IMR-90 (cell line): ENCODE data around the gene FAM161A. TPM values are rescaled to one million over a fixed set of nuclear protein-coding genes. Genes with fewer than 3 reads are reported as not detected.

Experiments used
- ATAC-seq: fragments of 200-7000 bp; cut with Tn5 transposase; 2 replicates; pipeline ENCODE4 v1.9.1; 2020; ENCODE audit warnings: low read depth, mild to moderate bottlenecking, moderate library complexity
- BruUV-seq: library from RNA; stranded (reverse); fragments of 400-500 nt; replicated peaks from 2 replicates; lab custom pipeline; 2021; lab: Mats Ljungman, UMichigan
- CTCF ChIA-PET: fragments of 300-600 bp; formaldehyde crosslinking; extraction: SDS; loops from one replicate; lab custom pipeline; 2021; ENCODE audit warnings: antibody characterized with exemption; lab: Yijun Ruan, JAX
- POLR2A ChIA-PET: fragments of 300-600 bp; sonication (Branson Sonifier 250); formaldehyde crosslinking; loops from one replicate; lab custom pipeline; 2022; ENCODE audit warnings: antibody characterized with exemption; ENCODE audit not compliant: unreplicated experiment; lab: Charles Lee
- DNase-seq: peaks from one replicate; pipeline ENCODE4 v3.0.0; 2013
- H2AFZ ChIP-seq: replicated peaks from 2 replicates; pipeline ENCODE3; 2013; ENCODE audit warnings: low read length, mild to moderate bottlenecking; ENCODE audit not compliant: poor library complexity
- H2AK5ac ChIP-seq: 2 replicates; pipeline ENCODE4 v1.6.1; 2013; ENCODE audit warnings: low read depth, low read length, inconsistent platforms
- H2AK9ac ChIP-seq: replicated peaks from 2 replicates; pipeline ENCODE3; 2013; ENCODE audit warnings: mild to moderate bottlenecking, low read depth, low read length, moderate library complexity; ENCODE audit not compliant: poor library complexity
- H2BK120ac ChIP-seq: 2 replicates; pipeline ENCODE4 v1.6.1; 2013; ENCODE audit warnings: low read depth, low read length, inconsistent platforms
- H2BK15ac ChIP-seq: 3 replicates; pipeline ENCODE4 v1.6.1; 2013; ENCODE audit warnings: low read depth, low read length, inconsistent platforms
- H2BK20ac ChIP-seq: 2 replicates; pipeline ENCODE4 v1.6.1; 2013; ENCODE audit warnings: low read depth, mild to moderate bottlenecking, inconsistent platforms, low read length, moderate library complexity
- H2BK5ac ChIP-seq: 2 replicates; pipeline ENCODE4 v1.6.1; 2013; ENCODE audit warnings: mild to moderate bottlenecking, low read depth, low read length, inconsistent platforms; ENCODE audit not compliant: poor library complexity, severe bottlenecking
- H3K14ac ChIP-seq: replicated peaks from 2 replicates; pipeline ENCODE4 v1.6.1; 2013; ENCODE audit warnings: low read depth, low read length, inconsistent platforms
- H3K18ac ChIP-seq: 2 replicates; pipeline ENCODE4 v1.6.1; 2013; ENCODE audit warnings: low read depth, low read length, control low read depth
- H3K23ac ChIP-seq: 2 replicates; pipeline ENCODE4 v1.6.1; 2013; ENCODE audit warnings: low read depth, low read length, inconsistent platforms
- H3K27ac ChIP-seq: 2 replicates; pipeline ENCODE4 v1.5.1; 2013; ENCODE audit warnings: mild to moderate bottlenecking, control low read depth, low read length; ENCODE audit not compliant: insufficient read depth
- H3K27me3 ChIP-seq: 2 replicates; pipeline ENCODE4 v1.6.1; 2013; ENCODE audit warnings: low read length; ENCODE audit not compliant: control insufficient read depth, insufficient read depth
- H3K36me3 ChIP-seq: 2 replicates; pipeline ENCODE4 v1.6.1; 2013; ENCODE audit warnings: low read length, mixed read lengths; ENCODE audit not compliant: control insufficient read depth, insufficient read depth
- H3K4ac ChIP-seq: 2 replicates; pipeline ENCODE4 v1.6.1; 2013; ENCODE audit warnings: low read depth, low read length, inconsistent platforms
- H3K4me1 ChIP-seq: 2 replicates; pipeline ENCODE4 v1.6.1; 2013; ENCODE audit warnings: low read length, mixed read lengths; ENCODE audit not compliant: control insufficient read depth, insufficient read depth
- H3K4me2 ChIP-seq: 2 replicates; pipeline ENCODE4 v1.6.1; 2013; ENCODE audit warnings: low read depth, mild to moderate bottlenecking, control low read depth, low read length, moderate library complexity
- H3K4me3 ChIP-seq: 2 replicates; pipeline ENCODE4 v1.5.1; 2013; ENCODE audit warnings: low read depth, mild to moderate bottlenecking, control low read depth, low read length, moderate library complexity; ENCODE audit not compliant: insufficient read depth
- H3K56ac ChIP-seq: 2 replicates; pipeline ENCODE4 v1.6.1; 2013; ENCODE audit warnings: low read length, inconsistent platforms; ENCODE audit not compliant: insufficient read depth; ENCODE audit errors: extremely low read depth
- H3K79me1 ChIP-seq, 2 experiments: 2 replicates each; pipeline ENCODE4 v1.6.1; 2013; ENCODE audit warnings: low read length in 2 of 2, inconsistent platforms in 1 of 2, low read depth in 1 of 2
- H3K9ac ChIP-seq: 2 replicates; pipeline ENCODE4 v1.6.1; 2013; ENCODE audit warnings: low read depth, low read length, control low read depth
- H3K9me1 ChIP-seq: 2 replicates; pipeline ENCODE4 v1.6.1; 2013; ENCODE audit warnings: low read length, inconsistent platforms; ENCODE audit not compliant: insufficient read depth
- H3K9me3 ChIP-seq: 2 replicates; pipeline ENCODE4 v1.6.1; 2013; ENCODE audit warnings: low read length; ENCODE audit not compliant: control insufficient read depth, insufficient read depth
- H4K20me1 ChIP-seq: 2 replicates; pipeline ENCODE4 v1.6.1; 2013; ENCODE audit warnings: low read length, inconsistent platforms; ENCODE audit not compliant: insufficient read depth
- H4K5ac ChIP-seq: 2 replicates; pipeline ENCODE4 v1.6.1; 2013; ENCODE audit warnings: mild to moderate bottlenecking, low read depth, low read length, control low read depth
- H4K8ac ChIP-seq, 2 experiments: 2 replicates each; pipeline ENCODE4 v1.6.1; 2013; ENCODE audit warnings: low read depth in 2 of 2, low read length in 2 of 2, control low read depth in 1 of 2, inconsistent platforms in 1 of 2
- H4K91ac ChIP-seq: 2 replicates; pipeline ENCODE4 v1.6.1; 2013; ENCODE audit warnings: low read depth, low read length, inconsistent platforms; ENCODE audit not compliant: insufficient read depth
- MXI1 ChIP-seq: IDR thresholded peaks from 2 replicates; pipeline ENCODE4 v1.6.1; 2012; ENCODE audit warnings: low read depth, mild to moderate bottlenecking, low read length, moderate library complexity, borderline replicate concordance
- SMC3 ChIP-seq: fragments of 150-350 bp; IDR thresholded peaks from 2 replicates; pipeline ENCODE4 v1.6.1; 2016; ENCODE audit warnings: low read depth, mild to moderate bottlenecking, antibody characterized with exemption, low read length, moderate library complexity
- WGBS, 2 experiments: methylation state at CpG; one replicate each; pipeline versions ENCODE4 v1.1.5 to v1.1.7; 2013; ENCODE audit warnings: missing lambda C conversion rate in 2 of 2; ENCODE audit not compliant: insufficient read length in 1 of 2; ENCODE audit errors: extremely low coverage in 2 of 2; 5-methylcytosine and 5-hydroxymethylcytosine counted together
- dilution Hi-C: fragments of 300-500 bp; cut with HindIII; formaldehyde crosslinking; loops from one replicate; pipeline ENCODE4 v1.14.3; 2018; ENCODE audit warnings: low sequenced_read_pairs; ENCODE audit not compliant: unreplicated experiment
- in situ Hi-C: fragments of 300-500 bp; cut with MboI; formaldehyde crosslinking; loops from 3 replicates; pipeline ENCODE4 v1.14.3; 2019; ENCODE audit warnings: low sequenced_read_pairs, inconsistent platforms, mixed read lengths
- intact Hi-C: fragments of 100-400 bp; cut with micrococcal nuclease; formaldehyde crosslinking; loops from 2 replicates; pipeline ENCODE4 v1.10.0; 2022
- polyA plus RNA-seq, 3 experiments: library from polyadenylated mRNA; depleted of rRNA; stranded (reverse); fragments of >200 nt; gene quantifications; 2 replicates each; pipeline ENCODE4 v1.2.3, GENCODE V29; 2012; ENCODE audit warnings: low replicate concordance in 1 of 3
- total RNA-seq: library from RNA; depleted of rRNA; stranded (reverse); fragments of >200 nt; gene quantifications from 2 replicates; pipeline ENCODE4 v1.2.3, GENCODE V29; 2012

The FAM161A gene
- total and polyA plus RNA-seq, 2 of the 4 experiments (the other 2 are of a cell fraction) = 0.80 to 1.3 TPM

DNA sequence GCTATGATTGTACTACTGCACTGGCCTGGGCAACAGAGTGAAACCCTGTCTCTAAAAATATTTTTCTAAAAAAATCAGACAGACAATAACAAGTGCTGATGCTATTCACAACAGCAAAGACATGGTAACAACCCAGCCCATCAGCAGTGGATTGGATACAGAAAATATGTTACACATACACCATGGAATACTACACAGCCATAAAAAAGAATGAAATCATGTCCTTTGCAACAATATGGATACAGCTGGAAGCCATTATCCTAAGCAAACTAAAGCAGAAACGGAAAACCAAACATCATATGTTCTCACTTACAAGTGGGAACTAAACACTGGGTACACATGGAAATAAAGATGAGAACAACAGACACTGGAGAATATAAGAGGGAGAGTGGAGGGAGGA is 19.9 kb downstream of the FAM161A start:
- Histone ChIP-seq H2BK20ac (no peak overlapping the region), H3K4me2 (no peak overlapping the region), H3K14ac (no peak overlapping the region), H3K4me1 (no peaks in the 10 kb centered on the region), H3K9me3 (no peaks in the 10 kb centered on the region), H3K56ac (no peak overlapping the region), H3K36me3 (no peaks in the 10 kb centered on the region), H3K4me3 (no peak overlapping the region), H3K9ac (no peak overlapping the region), H4K5ac (no peak overlapping the region), H3K23ac (no peak overlapping the region), H3K27ac (no peak overlapping the region), H2BK5ac (no peak overlapping the region), H4K20me1 (no peaks in the 10 kb centered on the region), H2BK120ac (no peak overlapping the region), H2AFZ (no peak overlapping the region), H3K9me1 (no peaks in the 10 kb centered on the region; the same call in 1 of the 2 replicates), H3K79me1 (no peaks in the 10 kb centered on the region), H4K91ac (no peak overlapping the region), H2AK5ac (no peak overlapping the region), H3K18ac (no peak overlapping the region), H4K8ac (no peak overlapping the region), H2AK9ac (no peak overlapping the region), H2BK15ac (no peak overlapping the region), H3K4ac (no peak overlapping the region), H3K27me3 (no peaks in the 10 kb centered on the region)
- intact Hi-C loops (no loop called here), in situ Hi-C loops (no loop called here), dilution Hi-C loops (no loop called here)
- TF ChIP-seq SMC3 = no peak
- TF ChIP-seq MXI1 = no peak
- CTCF ChIA-PET = interaction anchor here (1.3 kb wide), 1 partner anchor 14 kb away, joined by 3 read pairs; no protein-coding TSS in a partner anchor
- POLR2A ChIA-PET = no interaction called here
- no TSS peak for BruUV-seq
- WGBS, 2 experiments = no CpG with 5 or more reads among the region's 1 CpG
- DNase-seq (no peak), ATAC-seq (no peak)
